Mucosa of stomach (tissue), 1 donor: Measurements from ENCODE around the gene UBE4B.

Source experiments
- H3K27me3 ChIP-seq: one replicate; pipeline ENCODE4 v1.7.0; 2013; ENCODE audit warnings: mild to moderate bottlenecking, low read length; ENCODE audit not compliant: control insufficient read depth, insufficient read depth
- H3K36me3 ChIP-seq: one replicate; pipeline ENCODE4 v1.7.0; 2013; ENCODE audit warnings: low read length; ENCODE audit not compliant: control insufficient read depth, insufficient read depth
- H3K4me1 ChIP-seq: one replicate; pipeline ENCODE4 v1.7.0; 2013; ENCODE audit warnings: mild to moderate bottlenecking, low read length; ENCODE audit not compliant: control insufficient read depth, insufficient read depth
- H3K4me3 ChIP-seq: one replicate; pipeline ENCODE4 v1.7.0; 2013; ENCODE audit warnings: low read length
- H3K9ac ChIP-seq: one replicate; pipeline ENCODE4 v1.7.0; 2013; ENCODE audit warnings: mild to moderate bottlenecking, low read length, moderate library complexity
- H3K9me3 ChIP-seq: one replicate; pipeline ENCODE4 v1.7.0; 2013; ENCODE audit warnings: mild to moderate bottlenecking, low read length, moderate library complexity; ENCODE audit not compliant: control insufficient read depth
- donor health status: Pancreatic carcinoma.

The UBE4B gene

DNA sequence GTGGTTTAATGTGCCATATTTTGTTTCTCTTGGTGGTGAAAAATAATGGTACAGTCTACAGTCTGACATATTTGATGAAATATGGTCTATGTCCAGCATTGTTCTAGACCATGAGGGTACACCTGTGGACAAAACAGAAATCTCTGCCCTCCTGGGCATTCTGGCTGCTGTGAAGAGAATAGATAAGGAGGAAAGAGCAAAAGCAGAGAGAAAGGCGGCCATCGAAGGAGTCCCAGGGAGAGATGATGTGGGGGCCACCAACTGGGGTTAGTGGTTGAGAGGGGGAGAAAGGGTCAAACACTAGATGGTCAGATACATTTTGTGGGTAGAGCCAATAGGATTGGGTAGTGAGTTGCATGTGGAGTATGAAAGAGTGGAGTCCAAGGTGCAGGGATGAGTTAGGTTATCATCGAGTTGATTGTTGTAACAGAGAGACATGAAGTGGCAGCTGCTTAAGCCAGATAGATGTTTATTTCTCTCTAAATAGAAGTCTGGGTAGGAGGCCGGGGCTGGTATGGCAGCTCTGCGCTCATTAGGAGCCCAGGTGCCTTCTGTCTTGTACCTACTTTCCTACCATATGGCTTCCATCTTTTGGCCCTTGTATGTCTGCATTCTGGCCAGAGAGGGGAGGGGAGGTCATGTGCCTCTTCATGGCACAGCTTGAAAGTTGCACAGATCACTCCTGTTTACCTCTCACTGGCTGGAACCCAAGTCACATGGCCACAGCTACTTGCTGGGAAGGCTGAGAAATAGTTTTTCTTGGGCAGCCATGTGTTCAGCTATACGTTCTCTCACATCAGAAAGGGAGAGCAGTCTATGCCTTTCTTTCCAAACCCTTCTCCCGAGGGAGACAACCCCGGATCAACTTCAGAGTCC lies 13.0 kb downstream of the UBE4B start:
- Histone ChIP-seq H3K4me1 (peaks cover 7% of the 10 kb centered on the region), H3K36me3 (no peaks in the 10 kb centered on the region), H3K27me3 (no peaks in the 10 kb centered on the region), H3K9ac (no peak overlapping the region), H3K4me3 (no peak overlapping the region), H3K9me3 (no peaks in the 10 kb centered on the region)

DNA sequence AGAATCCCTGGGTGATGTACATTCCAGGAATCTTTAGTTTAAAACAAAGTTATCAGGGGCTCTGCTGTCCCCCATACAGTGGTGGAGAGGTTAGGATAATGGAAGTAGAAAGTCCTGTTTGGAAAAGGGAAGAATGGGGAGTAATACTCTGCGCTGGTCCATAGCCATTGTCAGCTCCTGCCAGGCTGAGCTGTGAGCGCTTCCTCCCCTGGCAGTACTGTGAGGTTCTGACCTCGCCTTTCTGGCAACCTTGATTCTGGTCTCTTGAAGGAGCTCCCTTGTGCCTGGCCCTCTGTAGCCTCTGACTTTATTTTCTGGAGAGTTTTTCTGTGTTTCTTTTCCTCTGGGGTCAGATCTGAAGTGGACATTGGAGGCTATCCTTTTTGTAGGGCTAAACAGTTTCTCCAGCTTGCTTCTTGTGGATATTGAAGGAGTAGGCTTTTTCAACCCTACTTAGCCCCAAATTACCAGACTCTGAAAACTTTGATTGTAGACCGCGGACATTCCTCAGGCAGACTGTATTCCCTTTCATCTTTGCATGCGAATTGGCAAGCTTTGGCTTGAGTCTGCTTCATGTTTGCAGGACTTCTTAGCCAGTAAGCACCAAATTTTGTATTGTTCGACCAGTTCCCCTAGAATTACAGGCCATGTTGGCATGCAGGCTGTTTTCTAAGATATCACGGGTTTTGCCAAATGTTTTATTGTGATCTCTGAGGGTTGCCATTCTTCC lies 13.8 kb downstream of the UBE4B start:
- H3K36me3 ChIP-seq, result no peaks in the 10 kb centered on the region

DNA sequence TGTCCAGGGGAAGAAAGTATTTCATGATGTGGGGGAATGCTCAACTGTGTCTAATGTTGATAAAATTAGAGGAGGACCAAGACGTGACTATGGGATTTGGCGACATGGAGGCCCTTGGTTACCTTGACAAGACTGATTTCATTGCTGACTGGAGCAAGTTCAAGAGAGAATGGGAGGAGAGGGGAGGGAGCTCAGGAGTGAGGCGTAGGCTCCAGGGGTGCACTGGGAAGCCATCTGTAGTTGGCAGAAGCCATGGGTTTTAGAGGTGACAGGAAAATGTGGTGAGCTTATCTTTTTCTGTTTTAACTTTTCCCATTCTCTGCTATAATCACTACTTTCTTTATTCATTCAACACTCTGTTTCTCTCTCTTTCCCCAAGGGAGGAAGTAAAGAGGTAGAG lies 15.8 kb downstream of the UBE4B start:
- H3K9me3 ChIP-seq, result no peaks in the 10 kb centered on the region
- H3K9ac ChIP-seq, result no peak overlapping the region
- no peak overlapping the region for H3K4me3 ChIP-seq
- H3K36me3 ChIP-seq, result no peaks in the 10 kb centered on the region
- H3K4me1 ChIP-seq, result peaks cover 7% of the 10 kb centered on the region
- H3K27me3 ChIP-seq, result no peaks in the 10 kb centered on the region

More for the DNA sequence above, 13.8 kb downstream of the UBE4B start:
- Histone ChIP-seq H3K27me3 (no peaks in the 10 kb centered on the region), H3K4me1 (peaks cover 7% of the 10 kb centered on the region), H3K4me3 (no peak overlapping the region), H3K9me3 (no peaks in the 10 kb centered on the region), H3K9ac (no peak overlapping the region)

DNA sequence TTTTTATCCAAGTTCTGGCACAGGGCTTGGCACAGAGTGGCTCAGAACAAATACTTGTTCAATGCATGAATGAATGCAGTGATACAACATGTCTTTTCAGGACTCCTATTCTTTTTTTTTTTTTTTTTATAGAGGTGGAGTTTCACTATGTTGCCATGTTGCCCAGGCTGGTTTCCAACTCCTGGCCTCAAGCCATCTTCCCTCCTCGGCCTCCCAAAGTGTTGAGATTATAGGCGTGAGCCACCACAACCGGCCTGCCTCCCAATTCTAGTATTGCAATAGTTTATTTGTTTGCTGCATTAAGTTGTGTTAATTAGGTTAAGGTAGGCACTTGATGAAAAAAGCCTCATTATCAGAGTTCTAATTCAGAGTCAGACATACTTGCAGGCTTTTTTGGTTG lies 17.9 kb downstream of the UBE4B start:
- Histone ChIP-seq H3K9me3 (no peaks in the 10 kb centered on the region), H3K4me1 (peaks cover 7% of the 10 kb centered on the region), H3K27me3 (no peaks in the 10 kb centered on the region), H3K4me3 (no peak overlapping the region), H3K9ac (no peak overlapping the region), H3K36me3 (no peaks in the 10 kb centered on the region)

DNA sequence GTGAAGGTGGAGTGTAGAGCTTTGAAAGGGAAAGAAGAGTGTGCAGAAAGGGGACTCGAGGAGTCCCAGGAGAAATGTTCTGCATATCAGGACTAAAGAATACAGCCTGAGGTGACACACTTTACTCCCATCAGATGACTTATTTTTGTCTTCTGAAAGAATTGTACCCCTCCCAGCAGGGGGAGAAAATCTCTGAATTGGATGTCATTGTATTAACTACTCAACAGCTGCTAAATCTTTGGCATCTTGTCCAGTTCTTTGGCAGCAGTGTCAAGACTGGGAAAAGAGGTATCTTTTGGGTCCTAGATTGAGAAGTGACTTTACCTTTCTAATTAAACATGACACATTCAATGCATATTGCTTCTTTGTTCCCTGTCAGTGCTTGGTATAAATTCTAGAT lies 18.9 kb downstream of the UBE4B start:
- Histone ChIP-seq H3K9me3 (no peaks in the 10 kb centered on the region), H3K4me1 (no peaks in the 10 kb centered on the region)

DNA sequence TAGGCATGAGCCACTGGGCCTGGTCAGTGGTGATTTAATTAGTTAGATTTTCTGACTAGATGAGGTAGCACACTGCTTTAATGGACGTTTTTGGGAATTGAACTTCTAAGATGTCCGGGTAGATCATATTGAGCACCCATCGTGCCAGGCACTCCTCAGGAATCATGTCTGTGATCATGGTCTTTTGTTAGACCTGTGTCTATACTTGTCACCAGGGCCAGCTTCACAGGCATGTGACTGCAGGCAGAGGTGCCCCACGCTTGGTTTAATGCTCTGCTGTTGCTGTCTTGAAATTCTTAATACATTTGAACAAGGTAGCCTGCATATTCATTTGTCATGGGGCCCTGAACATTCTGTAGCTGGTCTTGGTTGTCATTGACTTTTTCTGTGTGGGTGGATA lies 19.6 kb downstream of the UBE4B start:
- H3K4me1 ChIP-seq, result no peaks in the 10 kb centered on the region
- no peak overlapping the region for H3K4me3 ChIP-seq
- H3K27me3 ChIP-seq, result no peaks in the 10 kb centered on the region
- H3K36me3 ChIP-seq, result no peaks in the 10 kb centered on the region
- H3K9ac ChIP-seq, result no peak overlapping the region
- no peaks in the 10 kb centered on the region for H3K9me3 ChIP-seq

More for the DNA sequence above, 18.9 kb downstream of the UBE4B start:
- Histone ChIP-seq H3K36me3 (no peaks in the 10 kb centered on the region), H3K27me3 (no peaks in the 10 kb centered on the region), H3K9ac (no peak overlapping the region), H3K4me3 (no peak overlapping the region)

DNA sequence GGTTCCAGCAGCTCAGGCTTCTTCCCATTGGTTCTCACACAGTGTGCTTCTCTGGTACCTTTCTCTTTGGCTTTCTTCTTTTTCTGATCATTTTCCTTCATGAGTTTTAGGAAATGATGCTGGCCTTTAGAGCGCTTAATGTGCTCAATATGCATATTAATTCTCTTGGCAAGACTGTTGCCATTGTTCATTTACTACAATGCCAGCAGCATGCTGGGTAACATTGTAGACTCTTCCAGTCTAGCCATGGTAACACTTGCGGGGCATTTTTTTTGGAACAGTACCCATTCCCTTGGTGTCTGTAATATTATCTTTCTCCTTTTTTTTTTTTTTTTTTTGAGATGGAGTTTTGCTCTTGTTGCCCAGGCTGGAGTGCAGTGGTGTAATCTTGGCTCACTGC lies 21.7 kb downstream of the UBE4B start:
- Histone ChIP-seq H3K4me3 (no peak overlapping the region), H3K9ac (no peak overlapping the region), H3K36me3 (no peaks in the 10 kb centered on the region), H3K4me1 (no peaks in the 10 kb centered on the region), H3K9me3 (no peaks in the 10 kb centered on the region), H3K27me3 (no peaks in the 10 kb centered on the region)

DNA sequence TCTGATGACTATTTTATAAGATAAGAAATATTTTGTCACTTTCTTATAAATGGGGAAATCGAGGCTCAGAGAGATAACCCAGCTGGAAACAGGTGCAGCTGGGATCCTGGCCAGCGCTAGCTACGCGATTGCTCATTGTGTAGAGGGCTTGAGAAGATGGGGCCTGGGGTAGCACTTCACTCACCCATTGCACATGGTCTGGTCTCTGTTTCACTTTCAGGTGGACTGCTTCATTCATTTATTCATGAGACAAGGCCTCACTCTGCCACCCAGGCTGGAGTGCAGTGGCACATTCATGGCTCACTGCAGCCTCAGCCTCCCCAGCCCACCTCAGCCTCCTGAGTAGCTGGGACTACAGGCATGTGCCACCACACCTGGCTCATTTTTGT lies 23.8 kb downstream of the UBE4B start:
- no peaks in the 10 kb centered on the region for H3K9me3 ChIP-seq
- no peaks in the 10 kb centered on the region for H3K4me1 ChIP-seq
- H3K36me3 ChIP-seq, result no peaks in the 10 kb centered on the region
- H3K4me3 ChIP-seq, result no peak overlapping the region
- H3K9ac ChIP-seq, result no peak overlapping the region
- no peaks in the 10 kb centered on the region for H3K27me3 ChIP-seq

DNA sequence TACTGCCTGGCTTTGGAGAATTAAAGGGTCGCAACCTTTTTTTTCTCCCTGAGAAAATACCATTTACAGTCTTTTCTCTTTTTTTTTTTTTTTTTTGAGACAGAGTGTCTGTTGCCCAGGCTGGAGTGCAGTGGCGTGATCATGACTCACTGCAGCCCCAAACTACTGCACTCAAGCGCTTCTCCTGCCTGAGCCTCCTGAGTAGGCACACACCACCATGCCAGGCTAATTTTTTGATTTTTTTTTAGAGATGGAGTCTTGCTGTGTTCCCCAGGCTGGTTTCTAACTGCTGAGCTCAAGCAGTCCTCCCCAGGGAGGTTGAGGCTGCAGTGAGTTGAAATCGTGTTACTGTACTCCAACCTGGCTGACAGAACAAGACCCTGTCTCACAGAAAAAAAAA lies 24.6 kb downstream of the UBE4B start:
- Histone ChIP-seq H3K4me1 (no peaks in the 10 kb centered on the region), H3K4me3 (no peak overlapping the region), H3K27me3 (no peaks in the 10 kb centered on the region), H3K36me3 (no peaks in the 10 kb centered on the region), H3K9me3 (no peaks in the 10 kb centered on the region), H3K9ac (no peak overlapping the region)

DNA sequence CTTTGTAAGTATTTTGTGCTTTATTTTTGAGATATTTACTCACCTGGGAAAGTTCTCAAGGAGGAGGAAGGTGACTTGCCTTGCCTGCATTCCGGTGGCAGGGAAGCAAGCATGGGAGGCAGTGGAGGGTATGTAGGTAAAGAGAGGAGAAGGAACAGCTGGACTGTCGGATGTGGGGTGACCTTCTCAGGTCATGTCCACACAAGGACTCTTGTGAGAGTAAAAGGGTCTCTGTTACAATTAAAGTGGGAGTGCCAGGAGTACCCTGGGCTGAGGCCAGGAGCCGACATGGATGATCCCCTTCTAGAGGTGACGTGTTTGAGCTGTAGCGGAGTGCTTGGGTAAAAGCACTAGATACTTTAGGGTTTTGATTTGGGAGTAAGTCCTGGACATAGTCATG lies 25.0 kb downstream of the UBE4B start:
- no peak overlapping the region for H3K9ac ChIP-seq
- H3K36me3 ChIP-seq, result no peaks in the 10 kb centered on the region
- no peaks in the 10 kb centered on the region for H3K4me1 ChIP-seq
- no peaks in the 10 kb centered on the region for H3K9me3 ChIP-seq
- no peaks in the 10 kb centered on the region for H3K27me3 ChIP-seq
- H3K4me3 ChIP-seq, result no peak overlapping the region

DNA sequence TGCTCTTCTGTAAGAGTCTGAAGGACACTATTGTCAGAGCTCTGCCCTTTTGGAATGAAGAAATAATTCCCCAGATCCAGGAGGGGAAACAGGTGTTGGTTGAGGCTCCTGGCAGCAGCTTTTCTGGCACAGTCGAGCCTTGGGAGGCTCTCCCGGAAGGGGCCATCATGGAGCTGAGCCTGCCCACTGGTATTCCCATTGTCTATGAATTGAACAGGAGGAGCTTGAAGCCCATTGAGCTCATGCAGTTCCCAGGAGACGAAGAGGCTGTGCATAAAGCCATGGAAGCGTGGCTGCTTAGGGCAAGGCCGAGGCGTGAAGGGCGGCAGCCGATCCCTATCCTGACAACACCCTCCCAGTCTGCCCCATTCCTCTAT lies 26.6 kb downstream of the UBE4B start:
- H3K4me1 ChIP-seq, result no peaks in the 10 kb centered on the region
- H3K4me3 ChIP-seq, result no peak overlapping the region
- H3K9ac ChIP-seq, result no peak overlapping the region
- H3K36me3 ChIP-seq, result no peaks in the 10 kb centered on the region
- no peaks in the 10 kb centered on the region for H3K27me3 ChIP-seq
- no peaks in the 10 kb centered on the region for H3K9me3 ChIP-seq

DNA sequence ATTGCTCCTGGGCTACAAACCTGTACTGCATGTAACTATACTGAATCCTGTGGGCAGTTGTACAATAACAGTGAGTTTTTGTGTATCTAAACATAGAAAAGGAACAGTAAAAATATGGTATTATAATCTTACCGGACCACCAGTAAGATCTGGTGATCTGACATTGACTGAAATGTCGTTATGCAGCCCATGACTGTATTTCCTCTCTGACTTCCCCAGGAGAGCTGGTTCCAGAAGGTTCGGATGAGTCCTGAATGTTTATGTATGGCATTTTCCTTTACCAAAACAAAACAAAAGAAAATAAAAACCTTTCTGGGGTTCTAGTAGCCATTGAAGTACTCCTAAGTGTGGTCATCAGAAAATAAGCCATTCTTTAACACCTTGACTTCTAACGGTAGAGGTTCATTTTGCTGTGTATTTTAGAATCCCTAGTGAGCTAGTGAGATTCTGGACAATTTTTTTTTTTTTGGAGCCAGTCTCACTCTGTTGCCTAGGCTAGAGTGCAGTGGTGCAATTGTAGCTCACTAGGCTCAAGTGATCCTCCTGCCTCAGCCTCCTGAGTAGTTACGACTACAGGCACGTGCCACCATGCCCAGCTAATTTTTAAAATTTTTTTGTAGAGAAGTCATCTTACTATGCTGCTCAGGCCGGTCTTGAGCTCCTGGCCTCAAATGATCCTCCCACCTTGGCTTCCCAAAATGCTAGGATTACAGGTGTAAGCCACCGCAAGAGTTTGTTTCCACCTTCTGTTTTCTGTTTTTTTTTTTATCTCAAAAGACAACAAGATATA lies 27.7 kb downstream of the UBE4B start:
- no peaks in the 10 kb centered on the region for H3K9me3 ChIP-seq

More for the DNA sequence above, 27.7 kb downstream of the UBE4B start:
- Histone ChIP-seq H3K36me3 (no peaks in the 10 kb centered on the region), H3K4me3 (no peak overlapping the region), H3K4me1 (no peaks in the 10 kb centered on the region), H3K27me3 (no peaks in the 10 kb centered on the region), H3K9ac (no peak overlapping the region)
